Astrocyte of the hippocampus (primary cell): ENCODE measurements around the gene MOV10.

Experiments used
- DNase-seq: peaks from one replicate; pipeline ENCODE4 v3.0.0; 2011; ENCODE audit warnings: low read depth, low spot score

MOV10 gene

DNA sequence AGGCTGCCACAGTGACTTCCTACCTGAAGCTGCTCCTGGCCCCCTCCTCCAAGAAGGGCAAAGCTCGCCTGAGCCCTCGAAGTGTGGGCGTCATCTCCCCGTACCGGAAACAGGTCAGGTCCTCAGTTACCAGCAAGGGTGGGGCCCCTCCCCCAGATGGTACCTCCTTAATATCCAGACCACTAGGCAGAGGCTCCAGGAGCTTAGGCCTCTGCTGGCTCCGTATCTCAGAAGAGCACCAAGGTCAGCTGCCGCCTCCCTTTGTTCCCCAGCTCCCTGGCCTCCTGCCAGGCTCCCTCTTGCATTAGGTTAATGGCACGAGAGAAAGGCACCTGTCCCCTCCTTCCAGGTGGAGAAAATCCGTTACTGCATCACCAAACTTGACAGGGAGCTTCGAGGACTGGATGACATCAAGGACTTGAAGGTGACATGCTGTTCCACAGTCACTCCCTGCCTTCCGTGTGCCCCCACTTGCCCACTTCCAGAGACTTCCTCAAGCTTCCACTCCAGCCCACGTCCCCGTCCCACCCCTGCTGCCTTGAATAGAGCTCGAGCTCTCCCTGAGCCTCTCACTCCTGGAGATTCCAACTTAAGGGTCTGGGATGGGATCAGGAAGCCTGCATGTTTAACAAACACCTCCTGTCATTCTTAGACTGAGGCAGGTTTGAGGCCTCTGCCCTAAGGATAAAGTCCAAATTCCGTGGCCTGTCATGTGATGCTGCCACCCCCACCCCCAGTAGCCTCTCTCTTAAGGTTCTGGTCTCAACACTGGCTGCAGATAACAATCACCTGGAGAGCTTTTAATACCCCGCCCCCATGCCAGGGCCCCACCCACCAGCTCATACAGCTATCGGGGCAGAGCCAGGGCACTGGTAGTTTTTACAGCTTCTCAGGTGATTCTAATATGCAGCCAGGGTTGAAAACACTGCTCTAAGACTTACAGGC lies 24.2 kb downstream of the MOV10 start:
- no peak for DNase-seq

DNA sequence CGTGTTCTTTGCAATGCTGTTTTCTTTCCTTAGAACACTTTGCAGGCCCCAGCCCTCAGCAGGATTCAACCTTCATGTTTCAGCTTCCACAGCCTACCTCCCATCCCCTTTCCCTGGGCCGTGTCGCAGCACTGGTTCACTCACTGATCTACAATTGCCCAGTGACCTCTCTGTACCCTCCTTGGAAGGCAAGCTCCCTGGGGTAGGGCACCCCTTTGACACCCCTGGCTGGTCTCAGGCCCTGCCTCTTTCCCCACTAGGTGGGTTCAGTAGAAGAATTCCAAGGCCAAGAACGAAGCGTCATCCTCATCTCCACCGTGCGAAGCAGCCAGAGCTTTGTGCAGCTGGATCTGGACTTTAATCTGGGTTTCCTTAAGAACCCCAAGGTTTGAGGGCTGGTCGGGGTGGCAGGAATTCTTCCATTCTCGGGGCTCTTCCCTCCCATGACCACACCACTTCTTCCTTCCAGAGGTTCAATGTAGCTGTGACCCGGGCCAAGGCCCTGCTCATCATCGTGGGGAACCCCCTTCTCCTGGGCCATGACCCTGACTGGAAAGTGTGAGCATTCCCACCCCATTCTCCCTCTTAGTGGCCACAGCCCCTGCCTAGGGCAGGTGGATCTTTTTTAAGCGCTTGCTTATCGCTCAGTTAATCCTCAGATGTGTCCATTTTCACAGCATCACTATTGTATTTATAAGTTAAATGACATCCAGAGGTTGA lies 25.1 kb downstream of the MOV10 start:
- DNase-seq, result no peak

DNA sequence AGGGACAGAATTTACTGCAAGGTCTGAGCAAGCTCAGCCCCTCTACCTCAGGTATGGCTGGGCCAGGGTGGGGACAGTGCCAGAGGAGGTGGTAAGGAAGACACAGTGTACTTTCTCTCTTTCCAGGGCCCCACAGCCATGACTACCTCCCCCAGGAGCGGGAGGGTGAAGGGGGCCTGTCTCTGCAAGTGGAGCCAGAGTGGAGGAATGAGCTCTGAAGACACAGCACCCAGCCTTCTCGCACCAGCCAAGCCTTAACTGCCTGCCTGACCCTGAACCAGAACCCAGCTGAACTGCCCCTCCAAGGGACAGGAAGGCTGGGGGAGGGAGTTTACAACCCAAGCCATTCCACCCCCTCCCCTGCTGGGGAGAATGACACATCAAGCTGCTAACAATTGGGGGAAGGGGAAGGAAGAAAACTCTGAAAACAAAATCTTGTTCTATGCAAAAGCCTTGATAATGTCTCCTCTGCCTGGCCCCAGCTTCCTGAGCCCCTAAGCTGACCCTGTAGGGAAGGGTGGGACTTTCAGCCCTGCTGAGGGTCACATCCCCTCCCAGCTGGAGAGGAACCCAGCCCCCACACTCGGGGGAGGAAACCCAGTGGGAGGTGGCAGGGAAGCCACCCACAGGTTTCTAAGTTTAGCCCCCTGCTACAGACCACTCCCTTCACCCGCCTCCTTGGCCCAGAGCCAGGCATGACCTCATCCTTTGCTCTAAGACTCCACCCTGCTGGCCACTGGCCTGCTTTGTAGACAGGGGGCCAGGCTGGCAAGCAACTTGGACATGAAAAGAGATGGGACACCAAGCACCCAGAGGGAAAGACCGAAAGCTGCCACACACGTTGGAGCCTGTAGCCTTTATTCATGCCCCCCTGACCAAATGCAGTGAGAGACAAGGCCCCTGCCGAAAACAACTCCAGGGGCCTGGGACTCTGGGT lies 26.1 kb downstream of the MOV10 start:
- peak; percentile 99 for DNase-seq

DNA sequence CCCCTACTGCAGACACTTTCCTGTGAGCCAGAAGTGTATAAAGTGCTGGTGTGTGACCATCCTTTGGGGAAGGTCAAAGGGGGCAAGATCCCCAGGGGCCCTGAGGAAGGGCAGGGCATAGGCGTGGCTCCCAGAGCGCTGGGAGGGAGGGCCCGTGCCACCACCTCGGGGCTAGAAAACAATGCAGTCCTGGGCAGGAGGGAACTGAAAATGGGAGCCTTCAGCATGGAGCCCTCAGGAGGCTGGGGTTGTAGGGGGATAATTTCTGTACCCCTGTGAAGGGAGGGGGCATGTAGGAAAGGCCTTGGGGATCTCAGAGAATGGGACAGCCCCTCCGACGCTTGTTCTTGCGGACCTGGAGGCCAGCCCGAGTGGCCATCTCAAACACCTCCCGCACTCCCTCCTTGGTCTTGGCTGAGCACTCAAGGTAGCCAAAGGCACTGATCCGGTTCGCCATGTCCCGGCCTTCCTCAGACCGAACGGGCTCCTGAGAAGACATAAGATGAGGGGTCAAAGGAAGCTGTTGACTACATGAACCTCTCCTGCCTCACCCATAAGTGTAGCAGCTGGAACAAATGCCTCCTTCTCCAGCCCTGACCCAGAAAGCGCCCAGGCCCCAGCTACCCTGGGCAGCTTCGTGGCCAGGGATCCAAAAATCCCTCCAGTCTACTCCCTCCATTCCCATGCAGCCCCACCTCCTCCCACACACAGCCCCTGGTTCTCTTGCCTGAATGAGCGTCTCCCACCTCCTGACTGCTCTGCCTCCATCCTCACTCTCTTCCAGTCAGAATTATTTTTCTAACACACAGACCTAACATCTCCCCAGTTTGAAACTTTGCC lies 27.0 kb downstream of the MOV10 start:
- no peak for DNase-seq

DNA sequence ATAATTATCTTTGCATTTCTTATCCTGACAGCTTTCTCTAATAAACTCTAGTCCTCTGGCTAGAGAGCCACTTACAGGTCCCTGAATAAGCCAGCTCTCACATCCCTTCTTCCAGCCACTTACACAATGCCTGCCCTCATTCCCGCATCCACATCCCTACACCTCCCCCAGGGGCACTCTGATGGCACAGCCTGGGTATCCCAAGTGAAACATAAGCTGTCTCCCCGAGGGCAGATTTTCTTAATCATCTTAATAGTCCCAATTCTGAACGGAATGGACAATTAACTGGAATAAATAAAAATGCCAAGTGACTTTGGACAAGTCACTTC lies 27.6 kb downstream of the MOV10 start:
- DNase-seq, result no peak

DNA sequence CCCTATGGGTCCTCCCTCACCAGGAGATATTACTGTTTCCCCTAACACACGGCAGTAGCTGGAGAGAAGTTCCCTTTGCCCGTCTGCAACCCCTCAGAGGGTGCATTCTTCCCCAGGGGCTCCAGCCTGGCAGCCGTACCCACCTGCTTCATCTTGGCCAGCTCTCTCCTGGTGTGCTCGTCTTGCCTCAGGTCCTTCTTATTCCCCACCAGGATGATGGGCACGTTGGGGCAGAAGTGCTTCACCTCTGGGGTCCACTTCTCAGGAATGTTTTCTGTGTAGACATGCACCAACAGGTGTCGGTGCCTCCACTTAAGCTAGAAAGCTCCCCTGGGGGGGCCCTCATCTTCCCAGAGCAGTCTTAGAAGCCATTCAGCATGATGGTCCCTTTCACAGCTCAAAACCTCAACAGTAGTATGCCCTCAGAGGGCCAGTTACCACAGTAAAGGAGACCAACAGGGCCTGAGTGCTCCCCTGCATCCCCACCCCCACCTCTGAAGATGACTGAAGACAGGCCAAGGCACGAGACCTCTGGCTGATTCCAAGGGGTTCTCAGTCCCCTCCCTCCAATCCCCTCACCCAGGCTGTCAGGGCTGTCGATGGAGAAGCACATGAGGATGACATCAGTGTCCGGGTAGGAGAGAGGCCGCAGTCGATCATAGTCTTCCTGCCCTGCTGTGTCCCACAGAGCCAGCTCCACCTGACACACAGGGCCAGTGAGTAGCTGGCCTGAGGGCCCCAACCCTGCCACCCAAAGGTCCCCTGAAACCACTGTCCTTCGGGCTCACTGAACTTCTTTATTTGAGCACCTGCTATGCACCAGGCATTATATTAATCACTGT lies 28.2 kb downstream of the MOV10 start:
- DNase-seq, result no peak

DNA sequence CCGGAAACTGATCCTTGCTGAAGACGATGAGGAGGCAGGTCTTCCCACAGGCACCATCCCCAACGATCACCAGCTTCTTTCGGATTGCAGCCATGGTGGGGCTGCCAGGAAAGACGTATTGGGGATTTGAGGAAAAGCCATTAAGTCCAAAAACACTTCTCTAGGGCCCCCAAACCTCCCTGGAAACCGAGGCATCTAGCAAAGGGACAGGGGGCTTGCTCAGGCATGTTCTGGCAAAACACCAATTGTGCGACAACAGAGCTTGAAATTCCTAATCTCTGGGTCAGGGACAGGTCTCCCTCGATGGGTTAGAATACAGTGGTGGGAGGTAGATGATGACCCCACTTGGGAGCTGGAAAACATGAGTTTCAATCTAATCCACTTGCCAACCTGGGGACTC lies 29.2 kb downstream of the MOV10 start:
- no peak for DNase-seq

DNA sequence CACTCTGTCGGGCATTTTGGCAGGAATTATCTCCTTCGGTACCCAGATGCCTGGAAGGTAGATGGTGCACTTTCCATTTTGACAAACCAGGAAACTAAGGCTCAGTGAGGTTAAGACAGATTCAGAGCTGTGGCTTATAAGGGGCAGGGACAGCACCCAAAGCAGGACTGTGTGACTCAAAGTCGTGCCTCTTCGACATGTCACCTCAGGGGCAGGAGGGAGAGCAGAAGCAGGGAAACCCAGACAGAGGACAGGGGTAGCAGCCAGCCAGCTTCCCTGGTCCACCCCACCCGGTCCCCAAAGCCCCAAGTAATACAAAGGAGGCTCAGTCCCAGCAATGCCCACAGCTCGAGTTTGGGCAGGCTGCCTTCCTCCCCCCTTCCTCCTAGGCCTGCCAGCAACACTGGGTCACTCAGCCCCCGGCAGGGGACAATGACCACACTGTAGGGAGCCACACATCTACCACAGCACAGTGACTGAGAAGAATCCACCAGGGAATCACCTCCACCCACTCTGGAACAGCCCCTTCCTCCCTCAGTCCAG lies 30.0 kb downstream of the MOV10 start:
- peak; percentile 23 for DNase-seq

DNA sequence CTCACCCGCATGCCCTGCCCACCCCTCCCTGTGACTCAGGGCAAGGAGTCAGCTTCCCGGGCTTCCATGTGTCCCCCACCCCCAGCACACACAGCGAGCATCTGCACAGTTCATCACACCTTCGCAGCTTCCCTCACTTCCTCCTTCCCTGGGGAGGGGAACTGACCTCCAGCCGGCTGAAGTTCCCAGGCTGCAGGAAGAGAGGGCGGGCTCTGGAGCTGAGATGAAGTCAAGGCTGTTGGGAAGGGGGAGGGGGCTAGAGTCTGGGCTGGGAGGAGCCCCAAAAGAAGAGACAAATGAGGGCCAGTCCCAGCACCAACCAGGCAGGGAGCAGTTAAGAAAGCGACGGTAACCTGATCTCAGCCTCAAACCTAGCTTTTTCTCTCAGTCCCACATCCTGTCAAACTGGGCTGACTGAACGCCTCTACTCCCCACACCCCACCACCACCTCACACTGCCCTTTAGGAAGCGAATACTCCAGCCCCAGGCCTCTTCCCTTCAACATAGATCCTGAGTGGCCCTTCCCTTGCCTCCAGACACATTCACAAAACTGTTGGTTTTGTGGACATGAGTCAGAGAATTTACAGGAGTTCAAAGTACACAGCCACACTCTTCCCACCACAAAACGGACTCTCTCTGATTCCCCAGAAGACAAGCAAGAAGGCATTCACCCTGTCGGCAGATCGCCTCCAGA lies 30.6 kb downstream of the MOV10 start:
- DNase-seq, result peak; percentile 95

DNA sequence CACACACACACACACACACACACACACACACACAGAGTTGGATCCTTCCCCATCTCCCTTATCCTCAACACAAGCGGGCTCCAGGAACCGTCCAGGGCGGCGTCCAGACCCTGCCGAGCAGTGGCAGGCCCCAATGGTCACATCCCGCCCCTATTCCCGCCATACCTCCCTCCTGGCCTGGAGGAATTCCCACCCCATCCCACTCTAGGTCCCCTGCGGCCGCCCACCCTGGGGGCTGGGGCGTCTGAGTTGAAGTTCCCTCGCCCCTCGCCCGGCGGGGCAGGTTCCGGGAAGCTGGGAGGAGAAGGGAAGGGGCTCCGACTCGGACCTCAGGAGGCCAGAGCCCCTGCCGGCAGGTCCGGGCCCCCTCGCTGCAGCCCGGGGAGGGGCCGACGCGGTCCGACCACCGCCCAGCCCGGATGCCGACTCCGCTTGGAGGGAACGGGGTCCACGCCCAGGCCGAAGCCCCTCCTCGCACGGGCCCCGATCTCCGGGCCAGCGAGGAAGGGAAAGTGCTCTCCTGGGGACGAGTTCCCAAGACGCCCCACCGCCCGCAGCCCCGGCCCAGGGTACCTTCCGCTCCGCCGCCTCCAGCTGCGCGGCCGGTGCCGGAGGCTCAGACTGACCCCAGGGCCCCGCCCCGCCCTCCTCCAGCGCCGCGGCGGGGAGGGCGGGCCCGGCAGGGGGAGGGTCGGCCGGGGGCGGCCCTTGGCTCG lies 32.2 kb downstream of the MOV10 start, which contains the start of gene RHOC:
TSS of gene RHOC (minus strand) at position 623 of the 716 bp plus-strand sequence. CDS start 3,328 bp downstream, outside the sequence.
- DNase-seq, result peak; percentile 89

DNA sequence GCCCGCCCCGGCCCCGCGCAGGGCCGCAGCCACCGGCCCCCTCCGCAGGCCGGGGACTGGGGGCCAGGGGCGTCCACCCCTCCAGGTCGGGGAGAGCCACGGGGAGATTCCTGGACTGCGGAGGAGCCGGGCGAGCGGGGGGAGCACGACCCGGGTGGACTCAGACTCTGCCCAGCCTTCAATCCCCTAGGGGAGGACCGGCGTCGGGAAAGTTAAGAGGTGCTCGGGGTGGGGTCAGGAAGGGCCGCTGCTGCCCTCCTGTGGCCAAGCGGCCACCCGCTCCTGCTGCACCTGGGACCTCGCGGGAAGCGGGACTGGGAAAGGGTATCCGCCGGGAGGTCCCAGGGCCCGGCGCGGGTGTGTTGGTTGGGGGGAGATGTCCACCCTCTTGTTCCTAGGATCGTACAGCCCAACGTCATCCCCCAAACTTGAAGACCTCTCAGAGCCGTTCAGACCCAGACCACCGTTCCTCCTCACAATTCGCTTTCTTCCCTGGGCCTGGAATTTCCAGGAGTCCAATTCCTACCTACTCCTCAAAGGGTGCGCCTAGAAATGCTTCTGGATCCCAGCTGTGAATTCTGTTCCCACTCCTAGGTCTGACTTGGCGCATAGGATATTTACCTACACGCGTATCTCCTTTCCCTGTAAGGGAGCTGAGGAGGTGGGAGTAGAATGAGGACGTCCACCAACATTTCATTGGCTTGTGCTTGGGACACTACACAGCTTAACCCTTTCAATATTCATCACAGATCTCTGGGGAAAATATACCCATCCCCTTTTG lies 33.0 kb downstream of the MOV10 start:
- DNase-seq, result peak; percentile 96

DNA sequence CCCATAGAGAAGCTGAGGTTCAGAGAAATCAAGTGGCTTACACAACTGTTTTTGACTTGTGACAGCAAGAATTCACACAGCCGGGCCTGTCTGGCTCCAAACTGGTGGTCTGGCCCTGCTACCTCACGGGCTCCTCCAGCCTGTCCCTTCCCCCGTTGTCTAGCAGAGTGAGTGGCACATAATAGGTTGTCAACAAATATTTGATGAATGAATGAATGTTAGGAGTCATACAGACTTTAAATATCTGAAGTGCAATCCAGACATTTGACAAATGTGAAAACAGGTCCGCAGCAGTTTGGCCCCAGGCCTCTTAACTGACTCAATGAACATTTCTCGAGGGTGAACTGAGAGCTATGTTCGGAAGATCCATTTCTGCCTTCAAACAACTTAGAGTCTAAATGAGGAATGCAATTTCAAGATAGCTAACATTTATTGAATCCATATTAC lies 33.6 kb downstream of the MOV10 start:
- no peak for DNase-seq

DNA sequence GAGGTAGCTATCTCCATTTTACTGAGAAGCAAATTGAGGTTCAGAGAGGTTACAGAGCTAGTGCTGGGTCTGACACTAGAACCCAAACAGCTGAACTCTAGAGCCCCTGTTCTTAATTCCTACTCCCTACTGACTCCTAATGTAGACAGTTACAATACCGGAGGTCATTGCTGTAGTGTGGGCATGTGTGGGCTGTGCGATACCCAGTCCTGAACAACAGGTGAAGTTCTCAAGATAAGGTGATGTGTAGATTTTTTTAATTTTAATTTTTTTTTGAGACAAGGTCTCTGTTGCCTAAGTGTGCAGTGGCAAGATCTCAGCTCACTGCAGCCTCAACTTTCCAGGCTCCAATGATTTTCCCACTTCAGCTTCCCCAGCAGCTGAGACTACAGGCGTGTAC lies 34.0 kb downstream of the MOV10 start:
- DNase-seq, result no peak

DNA sequence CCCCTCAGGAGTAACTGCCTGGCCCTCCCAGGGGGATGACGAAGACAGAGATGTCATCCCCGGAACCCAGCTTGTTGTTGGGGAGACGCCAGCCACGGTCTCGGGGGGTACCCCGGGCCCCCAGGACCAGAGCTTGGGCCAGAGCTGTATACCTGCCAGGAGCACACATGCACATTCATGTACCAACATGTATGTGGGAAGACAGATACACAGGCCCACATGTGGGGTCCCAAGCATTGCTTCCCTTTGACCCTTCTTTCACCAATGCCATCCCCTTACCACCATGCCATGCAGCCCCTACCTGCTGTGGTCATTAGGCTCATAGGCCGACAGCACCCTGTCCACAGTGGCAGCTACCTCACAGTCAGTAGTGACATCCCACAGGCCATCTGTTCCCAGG lies 35.7 kb downstream of the MOV10 start:
- DNase-seq, result no peak

DNA sequence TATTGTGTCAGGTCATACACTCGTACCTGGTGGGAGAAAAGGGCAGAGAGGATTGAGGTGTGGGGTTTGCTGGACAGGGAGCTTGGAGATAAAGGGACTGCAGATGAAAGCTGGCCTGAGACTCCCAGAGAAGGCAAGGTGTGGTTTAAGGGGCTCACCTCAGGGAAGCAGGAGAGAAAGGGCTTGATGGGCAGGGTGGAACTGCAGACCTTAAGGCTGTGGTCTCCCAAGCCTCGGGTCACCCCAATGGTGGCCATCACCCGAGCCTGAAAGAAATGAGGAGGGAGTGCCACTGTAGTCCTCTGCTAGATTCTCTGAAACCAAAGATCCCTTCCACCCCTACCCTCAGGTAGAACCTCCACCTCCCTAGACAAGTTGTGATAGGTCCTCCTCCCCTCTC lies 36.1 kb downstream of the MOV10 start:
- DNase-seq, result no peak

DNA sequence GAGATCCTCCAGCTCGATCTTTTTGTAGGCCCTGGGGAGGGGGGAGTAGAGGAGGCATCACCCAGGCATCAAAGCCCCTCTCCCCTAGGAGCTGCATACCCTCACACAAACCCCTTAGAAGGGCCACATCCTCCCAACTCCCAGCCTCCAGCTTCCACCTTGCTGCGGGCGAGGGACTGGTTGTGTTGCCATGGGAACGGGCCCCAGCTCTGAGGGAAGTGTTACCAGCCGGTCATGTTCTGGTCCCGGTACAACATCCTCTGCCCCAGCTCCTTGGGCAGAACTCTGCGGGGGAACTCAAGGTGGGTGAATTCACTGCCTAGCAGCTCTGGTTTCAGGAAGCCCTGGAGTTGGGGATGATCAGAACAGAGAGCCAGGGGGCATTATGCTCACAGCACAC lies 36.6 kb downstream of the MOV10 start:
- DNase-seq, result no peak

DNA sequence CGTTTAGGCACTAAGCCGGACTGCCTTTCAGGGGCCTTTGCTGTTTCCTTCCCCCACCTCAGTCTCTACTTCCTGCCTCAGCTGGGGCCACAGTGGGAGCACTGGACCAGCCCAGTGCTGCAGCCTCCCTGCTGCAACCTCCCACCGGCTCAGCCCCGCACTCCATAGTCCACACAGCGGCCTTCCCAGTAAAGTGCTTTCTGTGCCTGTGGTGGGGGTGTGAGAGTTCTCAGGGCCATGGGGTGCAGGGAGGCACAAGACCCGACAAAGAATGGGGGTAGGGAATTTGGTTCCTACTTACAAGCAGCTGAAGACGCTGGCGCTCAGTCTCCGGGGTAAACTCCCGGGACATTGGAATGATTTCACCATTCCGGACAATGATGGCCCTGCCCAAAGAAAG lies 37.2 kb downstream of the MOV10 start:
- no peak for DNase-seq

DNA sequence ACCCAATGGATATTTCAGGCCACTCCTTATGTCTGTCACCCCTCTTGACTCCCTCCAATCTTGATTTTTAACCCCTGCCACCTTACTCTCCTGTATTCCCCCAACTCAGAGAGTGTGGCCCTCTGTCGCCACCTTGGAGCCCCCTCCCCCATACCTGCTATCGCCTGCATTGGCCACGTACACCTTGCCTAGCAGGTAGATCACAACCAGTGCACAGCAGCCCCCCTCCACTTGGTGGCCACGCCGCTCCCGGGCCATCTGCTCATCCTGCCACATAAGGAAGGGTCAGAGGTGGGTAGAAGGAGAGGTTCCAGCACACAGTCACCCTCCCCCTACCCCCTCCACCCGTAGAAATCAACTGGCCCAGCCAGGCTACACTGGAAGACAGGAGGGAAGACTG lies 37.7 kb downstream of the MOV10 start:
- no peak for DNase-seq
